Tibial nerve (tissue), 4 donors: ENCODE measurements around the gene MLXIP. TPM values are rescaled to one million over a fixed set of nuclear protein-coding genes. Genes with fewer than 3 reads are reported as not detected.

Experiments
- DNase-seq, 2 donors: peaks; one replicate each; pipeline ENCODE4 v3.0.0-alpha.2; 2019; ENCODE audit warnings: low spot score in 2 of 2
- H3K27ac ChIP-seq, 4 donors: fragments of 200-600 bp; sonication (generic) in 3 of 4; one replicate each; pipeline ENCODE4 v1.5.1; 2017 to 2019; ENCODE audit warnings: mild to moderate bottlenecking in 1 of 4
- H3K27me3 ChIP-seq, 2 donors: fragments of 200-600 bp; sonication (generic) in 1 of 2; one replicate each; pipeline versions ENCODE4 v1.5.1 to v1.6.0; 2017 to 2019
- H3K36me3 ChIP-seq, 3 donors: fragments of 200-600 bp; sonication (generic); one replicate each; pipeline ENCODE4 v1.5.1; 2018 to 2019
- H3K4me1 ChIP-seq, 4 donors: fragments of 200-600 bp; sonication (generic) in 3 of 4; one replicate each; pipeline ENCODE4 v1.5.1; 2017 to 2019
- H3K4me3 ChIP-seq, 4 donors: fragments of 200-600 bp; sonication (generic) in 3 of 4; one replicate each; pipeline ENCODE4 v1.5.1; 2017 to 2019; ENCODE audit warnings: mild to moderate bottlenecking in 1 of 4, moderate library complexity in 1 of 4
- H3K9me3 ChIP-seq, 4 donors: fragments of 200-600 bp; sonication (generic) in 3 of 4; one replicate each; pipeline ENCODE4 v1.5.1; 2017 to 2019
- CTCF ChIP-seq, 5 experiments: fragments of 200-600 bp in 3 of 5; fragments of 450-650 bp in 2 of 5; sonication (generic) in 3 of 5; IDR thresholded peaks; one replicate each; pipeline ENCODE4 v1.5.1; 2016 to 2019; ENCODE audit warnings: antibody characterized with exemption in 5 of 5, mild to moderate bottlenecking in 3 of 5, moderate library complexity in 2 of 5
- EP300 ChIP-seq, 2 donors: sonication (generic); formaldehyde crosslinking; IDR thresholded peaks; one replicate each; pipeline ENCODE4 v1.6.1; 2017; ENCODE audit warnings: antibody characterized with exemption in 2 of 2, mild to moderate bottlenecking in 1 of 2
- POLR2A ChIP-seq, 2 donors: fragments of 450-650 bp; IDR thresholded peaks; one replicate each; pipeline ENCODE4 v1.6.1; 2017; ENCODE audit warnings: antibody characterized with exemption in 2 of 2, mild to moderate bottlenecking in 2 of 2, moderate library complexity in 2 of 2
- WGBS, 2 donors: methylation state at CpG; one replicate each; pipeline ENCODE4 v1.1.5; 2018; 5-methylcytosine and 5-hydroxymethylcytosine counted together
- total RNA-seq, 4 donors: library from RNA; depleted of rRNA; stranded (reverse); fragments of >200 nt; gene quantifications; one replicate each; pipeline ENCODE4 v1.1.0, GENCODE V29; 2016

The MLXIP gene
- total RNA-seq, 4 donors from 2014 or later = 22.1 to 57.0 (median 27.1) TPM

GRCh38 chr12:122121745-122122144, 43.2 kb downstream of the MLXIP start:
- no peaks in the 10 kb centered on the region for H3K9me3 ChIP-seq
- no peaks in the 10 kb centered on the region for H3K27me3 ChIP-seq
- peaks cover 0 to 63% (median 27%) of the 10 kb centered on the region in 4 donors for H3K4me1 ChIP-seq
- H3K36me3 ChIP-seq = no peaks in the 10 kb centered on the region
- H3K4me3 ChIP-seq = no peak overlapping the region
- TF ChIP-seq POLR2A (IDR thresholded peaks at IDR 0.05) (no peak), EP300 (IDR thresholded peaks at IDR 0.05) (no peak), CTCF (IDR thresholded peaks at IDR 0.05) (no peak)
- no peak overlapping the region for H3K27ac ChIP-seq
- 33 to 43% methylated on average over 6 of the region's 6 CpGs for WGBS, 2 donors
- no peak for DNase-seq

GRCh38 chr12:122123051-122123760, 44.6 kb downstream of the MLXIP start:
- H3K4me1 ChIP-seq = peaks cover 0 to 53% (median 16%) of the 10 kb centered on the region in 4 donors
- WGBS, 2 donors = 14 to 18% methylated on average over 20 to 22 of the region's 22 CpGs
- H3K27ac ChIP-seq = peak overlapping the region in 1 of 4 donors; percentile 2

GRCh38 chr12:122123761-122124145, 45.2 kb downstream of the MLXIP start:
- TF ChIP-seq EP300 (IDR thresholded peaks at IDR 0.05) (no peak), POLR2A (IDR thresholded peaks at IDR 0.05) (no peak), CTCF (IDR thresholded peaks at IDR 0.05) (no peak)
- WGBS, 2 donors = 75 to 78% methylated on average over 9 of the region's 9 CpGs
- H3K36me3 ChIP-seq = peaks cover 0 to 14% (median 14%) of the 10 kb centered on the region in 3 donors
- no peak for DNase-seq
- no peak overlapping the region for H3K4me3 ChIP-seq
- no peaks in the 10 kb centered on the region for H3K27me3 ChIP-seq
- no peaks in the 10 kb centered on the region for H3K9me3 ChIP-seq
- no peak overlapping the region for H3K27ac ChIP-seq
- H3K4me1 ChIP-seq = peaks cover 0 to 49% (median 16%) of the 10 kb centered on the region in 4 donors

More at GRCh38 chr12:122123051-122123760, 44.6 kb downstream of the MLXIP start:
- H3K27me3 ChIP-seq = no peaks in the 10 kb centered on the region
- H3K36me3 ChIP-seq = peaks cover 0 to 9% (median 8%) of the 10 kb centered on the region in 3 donors
- H3K4me3 ChIP-seq = no peak overlapping the region
- TF ChIP-seq CTCF (IDR thresholded peaks at IDR 0.05) = peak; percentile 60 to 92 (median 77)
- TF ChIP-seq EP300 (IDR thresholded peaks at IDR 0.05) = no peak
- peak; percentile 57 to 93 for DNase-seq
- H3K9me3 ChIP-seq = no peaks in the 10 kb centered on the region

GRCh38 chr12:122124370-122124769, 45.8 kb downstream of the MLXIP start:
- TF ChIP-seq EP300 (IDR thresholded peaks at IDR 0.05) (no peak), POLR2A (IDR thresholded peaks at IDR 0.05) (no peak), CTCF (IDR thresholded peaks at IDR 0.05) (no peak)
- H3K36me3 ChIP-seq = peaks cover 0 to 20% (median 20%) of the 10 kb centered on the region in 3 donors
- 84% methylated on average over 6 of the region's 14 CpGs for WGBS, 2 donors
- no peaks in the 10 kb centered on the region for H3K9me3 ChIP-seq
- H3K4me3 ChIP-seq = no peak overlapping the region
- no peak overlapping the region for H3K27ac ChIP-seq
- H3K27me3 ChIP-seq = no peaks in the 10 kb centered on the region
- DNase-seq = no peak
- H3K4me1 ChIP-seq = peaks cover 0 to 49% (median 16%) of the 10 kb centered on the region in 4 donors
